Esophagus squamous epithelium (tissue), 4 donors: ENCODE results near the gene PABPN1.

Experiments used
- POLR2A ChIP-seq, 4 donors: fragments of 450-650 bp; IDR thresholded peaks; one replicate each; pipeline ENCODE4 v1.6.1; 2017; ENCODE audit warnings: antibody characterized with exemption in 4 of 4, mild to moderate bottlenecking in 4 of 4, moderate library complexity in 3 of 4
- TF ChIP-seq, protein P1 (sequence below), 6 experiments: fragments of 450-650 bp in 4 of 6; fragments of 200-600 bp in 2 of 6; sonication (generic) in 2 of 6; IDR thresholded peaks; one replicate each; pipeline ENCODE4 v1.5.1; 2016 to 2019; ENCODE audit warnings: antibody characterized with exemption in 6 of 6, mild to moderate bottlenecking in 4 of 6, moderate library complexity in 4 of 6

DNA sequence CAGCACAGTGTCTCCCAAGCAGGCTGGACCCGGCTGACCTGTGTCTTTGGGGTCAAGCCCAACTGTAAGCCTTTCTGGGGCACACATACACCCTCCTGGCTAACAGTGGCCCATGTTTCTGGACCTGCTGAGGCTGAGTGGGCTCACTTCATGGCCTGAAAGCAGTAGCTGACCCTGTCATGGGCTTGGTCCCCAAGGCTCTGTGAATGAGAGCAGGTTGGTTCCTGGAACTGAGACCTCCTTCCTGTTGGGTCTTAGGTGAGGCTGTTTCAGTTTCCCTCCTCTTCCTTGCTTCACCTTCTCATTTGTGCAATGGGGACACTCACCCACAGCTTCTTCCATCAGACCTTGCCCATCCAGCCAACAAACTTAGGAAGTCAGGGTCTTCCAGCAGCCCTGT lies 50.6 kb downstream of the PABPN1 start:
- no peak for TF ChIP-seq POLR2A (IDR thresholded peaks at IDR 0.05)
- TF ChIP-seq, protein P1, sequence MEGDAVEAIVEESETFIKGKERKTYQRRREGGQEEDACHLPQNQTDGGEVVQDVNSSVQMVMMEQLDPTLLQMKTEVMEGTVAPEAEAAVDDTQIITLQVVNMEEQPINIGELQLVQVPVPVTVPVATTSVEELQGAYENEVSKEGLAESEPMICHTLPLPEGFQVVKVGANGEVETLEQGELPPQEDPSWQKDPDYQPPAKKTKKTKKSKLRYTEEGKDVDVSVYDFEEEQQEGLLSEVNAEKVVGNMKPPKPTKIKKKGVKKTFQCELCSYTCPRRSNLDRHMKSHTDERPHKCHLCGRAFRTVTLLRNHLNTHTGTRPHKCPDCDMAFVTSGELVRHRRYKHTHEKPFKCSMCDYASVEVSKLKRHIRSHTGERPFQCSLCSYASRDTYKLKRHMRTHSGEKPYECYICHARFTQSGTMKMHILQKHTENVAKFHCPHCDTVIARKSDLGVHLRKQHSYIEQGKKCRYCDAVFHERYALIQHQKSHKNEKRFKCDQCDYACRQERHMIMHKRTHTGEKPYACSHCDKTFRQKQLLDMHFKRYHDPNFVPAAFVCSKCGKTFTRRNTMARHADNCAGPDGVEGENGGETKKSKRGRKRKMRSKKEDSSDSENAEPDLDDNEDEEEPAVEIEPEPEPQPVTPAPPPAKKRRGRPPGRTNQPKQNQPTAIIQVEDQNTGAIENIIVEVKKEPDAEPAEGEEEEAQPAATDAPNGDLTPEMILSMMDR (IDR thresholded peaks at IDR 0.05), result no peak
